Amniotic epithelial cell (primary cell): Measurements from ENCODE around the gene PGAM5.

Source experiments
- DNase-seq: peaks from one replicate; pipeline ENCODE4 v3.0.0-alpha.2; 2010; ENCODE audit warnings: low read depth

PGAM5 gene

GRCh38 chr12:132720606-132721345 lies 10.1 kb downstream of the PGAM5 start:
- no peak for DNase-seq

- DNase-seq, result peak; percentile 79
These were observed 12.5 kb downstream of the PGAM5 start for GRCh38 chr12:132723015-132723763.

DNA sequence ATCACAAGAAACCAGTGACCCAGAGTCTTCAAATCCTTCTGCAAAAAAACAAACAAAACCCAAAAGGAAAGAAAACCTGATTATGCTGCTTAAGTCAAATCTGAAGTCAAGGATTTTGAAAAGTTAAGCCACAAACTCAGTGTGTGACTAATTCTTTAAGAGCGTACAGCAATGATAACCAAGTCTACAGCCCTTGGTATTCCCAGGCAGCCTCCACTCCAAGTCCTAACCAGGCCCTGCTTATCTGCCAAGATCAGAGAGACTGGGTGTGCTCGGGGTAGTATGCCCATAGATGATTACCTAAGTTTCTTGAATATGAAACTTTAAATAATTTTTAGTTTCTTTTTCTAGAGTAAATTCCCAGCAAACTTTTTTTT lies 13.1 kb downstream of the PGAM5 start:
- peak; percentile 95 for DNase-seq

DNA sequence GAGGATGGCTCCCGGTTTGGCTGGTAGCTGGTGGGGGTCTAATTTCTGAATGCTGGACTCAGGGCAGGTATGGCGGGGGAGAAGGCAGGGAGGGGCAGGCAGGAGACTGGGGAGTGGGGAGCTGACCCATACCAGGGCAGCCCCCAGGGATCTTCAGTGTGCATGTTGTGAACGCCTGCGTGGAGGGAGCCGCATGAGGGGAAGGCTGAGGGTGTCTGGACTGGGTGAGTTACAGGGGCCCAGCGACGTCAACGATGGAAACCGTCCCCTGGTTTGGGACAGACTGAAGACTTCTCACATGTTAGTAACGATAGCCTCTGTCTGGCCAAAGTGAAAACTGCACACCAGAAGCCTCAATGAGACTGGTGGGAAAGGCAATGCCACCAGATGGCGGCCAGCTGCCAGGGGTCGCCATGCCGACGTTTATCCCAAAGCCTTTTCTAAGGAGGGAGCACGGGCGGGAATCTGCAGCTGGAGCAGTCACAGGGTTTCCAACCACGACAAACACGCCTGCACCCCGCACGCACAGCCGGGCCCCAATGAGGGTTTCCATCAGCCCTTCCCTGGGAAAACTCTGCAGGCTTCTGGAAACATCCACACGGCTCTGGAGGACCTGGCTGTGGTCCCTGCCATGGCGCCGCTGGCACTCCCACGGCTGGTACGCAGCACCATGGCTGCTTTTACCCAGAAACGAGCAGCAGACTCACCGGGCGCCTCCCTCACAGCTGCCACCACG lies 14.0 kb downstream of the PGAM5 start:
- no peak for DNase-seq

DNA sequence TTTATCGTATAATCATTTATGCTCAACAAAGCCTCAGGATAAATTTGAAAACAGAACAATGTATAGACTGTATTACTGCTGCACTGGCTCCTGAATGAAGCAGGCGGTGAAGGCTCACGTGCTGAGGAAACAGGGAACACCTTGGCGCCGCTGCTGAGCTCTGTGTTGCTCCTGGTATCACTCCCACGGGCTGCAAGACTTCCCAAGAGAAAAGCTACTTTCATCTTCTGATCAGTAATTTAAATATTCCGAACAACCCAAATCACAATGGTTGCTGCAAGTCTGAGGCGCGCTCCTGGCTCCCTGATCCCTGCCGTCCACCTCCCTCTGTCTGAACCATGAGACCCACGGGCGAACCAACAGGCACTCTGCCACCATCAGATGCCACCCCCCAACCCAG lies 15.7 kb downstream of the PGAM5 start:
- no peak for DNase-seq

- DNase-seq, result no peak
These were observed 16.6 kb downstream of the PGAM5 start for GRCh38 chr12:132727091-132727794.

DNA sequence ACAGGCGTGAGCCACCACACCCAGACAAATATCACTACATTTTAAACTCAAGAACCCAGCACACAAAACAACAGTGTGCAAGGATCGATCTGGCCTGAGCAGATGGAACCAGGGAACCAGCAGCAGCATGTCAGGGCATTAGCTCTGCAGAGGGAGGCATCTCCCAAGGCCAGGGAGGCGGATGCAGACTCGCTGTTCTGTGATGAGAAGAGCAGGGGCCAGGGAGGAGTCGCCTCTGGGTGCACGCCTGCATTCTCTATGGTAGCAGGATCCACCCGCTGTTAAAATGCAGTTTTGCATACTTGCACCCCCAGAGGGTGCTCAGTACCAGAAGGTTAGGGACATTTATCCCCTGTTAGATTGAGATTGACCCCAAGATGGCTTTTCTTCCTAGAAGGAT lies 17.9 kb downstream of the PGAM5 start:
- no peak for DNase-seq

- DNase-seq, result no peak
These were observed 19.1 kb downstream of the PGAM5 start for GRCh38 chr12:132729541-132730320.

GRCh38 chr12:132730353-132730752 lies 19.7 kb downstream of the PGAM5 start:
- no peak for DNase-seq

DNA sequence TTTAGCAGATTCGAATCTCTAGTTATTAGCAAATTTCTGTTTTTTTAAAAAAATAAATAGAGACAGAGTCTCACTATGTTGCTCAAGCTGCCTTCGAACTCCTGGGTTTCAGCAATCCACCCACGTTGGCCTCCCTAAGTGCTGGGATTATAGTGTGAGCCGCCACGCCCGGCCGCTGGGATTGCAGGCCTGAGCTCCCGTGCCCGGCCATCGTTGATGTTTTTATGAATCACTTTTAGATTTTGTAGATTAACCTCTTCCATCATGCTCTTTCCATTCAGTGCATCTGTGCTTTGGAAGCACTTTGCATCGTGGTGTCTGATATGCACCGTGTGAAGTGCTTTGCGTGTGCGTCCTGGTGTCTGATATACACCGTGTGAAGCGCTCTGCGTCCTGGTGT lies 20.9 kb downstream of the PGAM5 start:
- peak; percentile 52 for DNase-seq

DNA sequence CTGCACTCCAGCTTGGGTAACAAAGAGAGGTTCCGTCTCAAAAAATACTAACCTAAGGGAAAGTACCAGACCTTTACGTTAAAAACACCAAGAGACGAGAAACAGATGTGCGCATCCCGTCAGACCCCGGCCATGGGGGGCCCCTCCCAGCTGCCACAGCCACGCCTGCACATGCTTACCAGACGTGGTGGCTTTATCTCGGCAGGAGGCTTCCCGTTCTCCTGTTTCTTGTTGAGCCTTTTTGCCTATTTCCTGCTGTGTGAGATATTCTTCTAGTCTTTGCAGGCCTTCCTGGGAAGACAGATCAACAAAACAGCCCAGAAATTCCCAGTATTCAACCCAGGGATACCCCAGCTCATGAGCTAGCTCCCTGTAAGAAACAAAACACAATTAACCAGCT lies 23.6 kb downstream of the PGAM5 start:
- no peak for DNase-seq

DNA sequence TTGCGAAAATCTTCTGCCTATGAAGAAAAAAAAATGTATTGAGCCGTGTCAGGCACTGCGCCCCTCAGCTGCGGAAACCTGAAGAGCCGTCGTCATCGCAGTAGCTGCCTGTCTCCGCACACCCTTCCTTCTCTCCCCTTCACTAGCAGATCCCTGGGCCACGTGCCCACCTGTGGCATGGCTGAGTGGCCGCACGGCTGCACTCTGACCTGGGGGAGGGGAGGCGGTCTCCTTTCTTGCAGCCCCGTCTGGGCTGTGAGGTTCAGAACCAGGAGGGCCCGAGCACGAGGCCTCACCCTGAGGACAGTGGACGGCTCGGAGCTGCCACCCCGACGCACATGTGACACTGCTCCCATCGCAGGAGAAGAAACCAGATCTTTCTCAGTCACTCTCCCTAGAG lies 24.9 kb downstream of the PGAM5 start:
- no peak for DNase-seq

DNA sequence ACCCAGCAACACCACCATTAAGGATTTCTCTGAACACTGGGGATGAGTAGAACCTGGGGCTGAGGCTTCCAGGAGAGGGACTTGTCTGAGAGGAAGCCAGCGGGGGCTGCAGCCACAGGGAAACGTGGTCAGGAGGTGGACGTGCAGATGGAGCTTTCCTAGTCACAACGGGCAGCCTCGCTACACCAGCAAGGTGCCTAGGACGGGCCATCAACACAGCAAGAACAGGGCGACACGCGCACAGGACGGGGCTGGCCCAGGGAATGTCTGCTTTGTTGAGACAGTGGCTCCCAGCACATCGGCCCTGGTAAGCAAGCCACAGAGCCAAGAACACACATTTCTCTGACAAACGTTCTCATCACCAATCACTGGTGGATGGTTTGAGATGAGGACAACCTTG lies 25.7 kb downstream of the PGAM5 start:
- DNase-seq, result no peak

DNA sequence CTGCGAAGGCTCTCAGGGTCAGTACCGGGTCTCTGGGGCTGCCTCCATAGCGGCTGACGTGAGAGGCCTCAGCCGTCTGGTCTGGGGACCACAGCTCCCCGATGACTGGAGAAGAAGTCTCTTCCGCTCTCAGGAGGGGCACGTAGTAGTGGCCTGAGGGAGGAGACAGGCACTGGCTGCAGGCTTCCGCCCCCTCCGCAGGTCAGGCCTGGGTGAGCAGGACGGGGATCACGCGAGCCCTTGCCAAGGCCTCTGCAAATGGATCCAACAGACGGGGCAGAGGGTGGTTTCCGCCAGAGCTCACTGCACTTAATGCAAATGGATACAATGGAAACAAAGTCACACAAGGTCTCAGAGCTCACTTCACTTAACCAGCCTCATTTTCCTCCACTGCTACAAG lies 26.3 kb downstream of the PGAM5 start:
- no peak for DNase-seq

- no peak for DNase-seq
These were observed 29.1 kb downstream of the PGAM5 start for GRCh38 chr12:132739600-132740312.

DNA sequence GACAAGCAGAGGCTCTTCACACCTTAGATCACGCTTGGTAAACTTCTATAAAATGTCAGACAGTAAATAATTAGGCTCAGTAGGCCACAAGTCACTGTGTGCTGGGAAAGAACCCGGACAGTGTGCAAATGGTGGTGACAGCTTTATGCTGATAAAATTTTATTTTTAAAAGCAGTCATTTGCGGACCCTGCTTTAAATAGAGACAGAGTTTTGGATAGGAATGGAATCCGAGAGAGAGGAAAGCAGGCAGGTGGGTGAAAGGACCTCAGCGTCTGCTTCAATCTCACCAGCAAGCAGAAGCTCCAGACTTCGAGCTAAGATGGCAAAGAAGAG lies 29.6 kb downstream of the PGAM5 start:
- no peak for DNase-seq

DNA sequence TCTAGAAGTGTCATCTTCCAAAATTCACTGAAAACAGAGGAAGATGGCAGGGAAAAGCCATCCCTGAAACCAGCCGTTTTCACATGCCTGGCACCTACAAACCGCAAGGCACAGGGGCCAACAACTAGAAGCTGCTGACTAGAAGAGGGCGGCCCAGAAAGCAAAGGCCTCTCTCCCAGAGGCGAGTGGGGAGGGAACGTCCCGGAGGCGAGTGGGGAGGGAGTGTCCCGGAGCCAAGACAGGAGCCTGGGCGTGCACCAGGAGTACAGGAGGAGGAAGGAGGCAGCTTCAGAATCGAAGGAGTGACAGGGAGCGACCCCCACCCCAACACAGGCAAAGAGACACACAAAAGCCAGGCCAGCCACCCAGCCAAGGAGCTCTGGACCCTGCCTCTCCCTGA lies 30.0 kb downstream of the PGAM5 start:
- DNase-seq, result no peak

GRCh38 chr12:132741620-132742019 lies 31.0 kb downstream of the PGAM5 start:
- DNase-seq, result no peak

- no peak for DNase-seq
These were observed 33.2 kb downstream of the PGAM5 start for GRCh38 chr12:132743831-132744230.

DNA sequence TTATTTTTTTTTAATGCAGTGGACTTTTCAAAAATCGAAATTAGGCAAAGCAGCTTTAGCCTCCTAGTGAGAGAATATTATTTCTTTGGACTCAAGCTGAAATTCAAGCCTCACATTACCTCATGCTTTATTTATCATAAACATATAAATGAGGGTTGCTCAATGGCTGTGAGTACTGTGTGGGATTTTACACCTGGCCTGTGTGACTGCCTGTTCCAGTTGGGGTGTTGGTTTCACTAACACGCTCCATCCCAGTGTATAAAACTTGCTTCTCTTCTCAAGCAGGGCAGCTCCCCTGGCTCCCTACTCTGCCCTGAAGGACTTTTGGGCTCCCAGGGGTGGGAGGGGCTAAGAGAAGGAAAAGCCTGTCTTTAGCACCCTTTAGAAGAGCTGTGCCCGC lies 36.0 kb downstream of the PGAM5 start:
- no peak for DNase-seq

- no peak for DNase-seq
These were observed 36.8 kb downstream of the PGAM5 start for GRCh38 chr12:132747395-132747794.
